ENCODE measurements around the gene AP2S1.
A peak's percentile ranks its signal among the peaks of the same experiment; 100 is the strongest.
"Not testable (repeated sequence)": the region's sequence is repeated elsewhere in the genome, so short reads cannot be mapped to it uniquely, and the experiment has no call there.

AP2S1 gene

GRCh38 chr19:46840498-46840942 lies 10.1 kb downstream of the AP2S1 start:
- H3K4me1 Mint-ChIP-seq (ENCODE audit: low read depth): peaks cover 3% of the 10 kb centered on the region
- peaks cover 75% of the 10 kb centered on the region for H3K36me3 Mint-ChIP-seq (ENCODE audit: low read depth)
- H3K27me3 Mint-ChIP-seq: no peaks in the 10 kb centered on the region
- no peaks in the 10 kb centered on the region for H3K9me3 Mint-ChIP-seq
- peak overlapping the region; percentile 40 for H3K27ac Mint-ChIP-seq
- DNase-seq: peak; percentile 65
- H3K4me3 Mint-ChIP-seq: no peak overlapping the region

DNA sequence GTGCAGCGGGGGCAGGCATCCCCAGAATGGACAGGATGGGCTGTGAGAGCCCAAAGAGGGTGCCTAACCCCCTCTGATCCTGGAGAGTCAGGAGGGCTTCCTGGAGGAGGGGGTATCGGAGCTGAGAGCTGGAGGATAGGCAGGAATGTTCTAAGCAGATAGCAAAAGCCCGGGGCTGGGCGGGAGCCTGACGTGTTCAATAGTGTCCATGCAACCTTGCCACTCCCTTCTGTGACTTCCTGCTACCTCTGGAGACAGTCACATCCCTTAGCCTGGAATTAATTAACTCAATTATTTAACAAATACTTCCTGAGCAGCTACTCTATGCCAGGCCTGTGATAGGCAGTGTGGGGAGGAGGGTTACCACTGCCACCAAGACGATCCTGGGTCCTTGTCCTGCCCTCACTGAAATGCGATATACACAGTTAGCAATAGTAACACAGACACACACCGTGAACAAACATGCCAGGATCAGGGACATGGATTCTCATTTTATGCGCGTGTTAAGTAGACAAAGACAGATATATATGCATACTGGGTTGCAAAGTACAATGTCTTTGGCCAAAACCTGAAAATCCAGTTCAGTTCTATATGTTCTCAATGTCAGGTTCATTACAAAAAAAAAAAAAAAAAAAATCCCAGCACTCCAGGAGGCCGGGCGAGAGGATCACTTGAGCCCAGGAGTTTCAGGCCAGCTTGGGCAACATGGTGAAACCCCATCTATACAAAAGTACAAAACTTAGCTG lies 10.7 kb downstream of the AP2S1 start:
- H3K4me3 Mint-ChIP-seq: no peak overlapping the region
- DNase-seq: no peak
- H3K27ac Mint-ChIP-seq: no peak overlapping the region
- no peaks in the 10 kb centered on the region for H3K27me3 Mint-ChIP-seq
- H3K9me3 Mint-ChIP-seq: no peaks in the 10 kb centered on the region
- H3K36me3 Mint-ChIP-seq (ENCODE audit: low read depth): peaks cover 73% of the 10 kb centered on the region
- H3K4me1 Mint-ChIP-seq (ENCODE audit: low read depth): peaks cover 3% of the 10 kb centered on the region

DNA sequence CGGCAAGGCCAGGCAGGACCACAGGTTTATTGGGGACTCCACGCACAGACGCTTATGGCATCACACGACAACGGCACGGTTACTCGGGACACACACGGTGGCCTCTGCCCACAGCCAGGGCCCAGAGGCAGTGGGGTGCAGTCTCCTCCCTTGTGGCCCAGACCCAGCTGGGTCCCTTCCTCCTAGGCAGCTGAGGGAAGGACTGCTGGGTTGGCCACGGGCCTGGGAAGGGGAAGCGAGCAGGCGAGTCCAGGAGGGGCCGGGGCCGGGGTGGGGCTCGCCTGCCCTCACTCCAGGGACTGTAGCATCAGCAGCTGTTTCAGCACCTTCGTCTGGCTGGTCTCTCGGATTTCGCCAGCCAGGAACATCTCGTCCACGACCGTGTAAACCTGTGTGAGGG lies 12.5 kb downstream of the AP2S1 start:
- no peak for DNase-seq
- H3K9me3 Mint-ChIP-seq: no peaks in the 10 kb centered on the region
- no peaks in the 10 kb centered on the region for H3K27me3 Mint-ChIP-seq
- peaks cover 3% of the 10 kb centered on the region for H3K4me1 Mint-ChIP-seq (ENCODE audit: low read depth)
- H3K4me3 Mint-ChIP-seq: no peak overlapping the region
- peaks cover 59% of the 10 kb centered on the region for H3K36me3 Mint-ChIP-seq (ENCODE audit: low read depth)
- no peak overlapping the region for H3K27ac Mint-ChIP-seq

DNA sequence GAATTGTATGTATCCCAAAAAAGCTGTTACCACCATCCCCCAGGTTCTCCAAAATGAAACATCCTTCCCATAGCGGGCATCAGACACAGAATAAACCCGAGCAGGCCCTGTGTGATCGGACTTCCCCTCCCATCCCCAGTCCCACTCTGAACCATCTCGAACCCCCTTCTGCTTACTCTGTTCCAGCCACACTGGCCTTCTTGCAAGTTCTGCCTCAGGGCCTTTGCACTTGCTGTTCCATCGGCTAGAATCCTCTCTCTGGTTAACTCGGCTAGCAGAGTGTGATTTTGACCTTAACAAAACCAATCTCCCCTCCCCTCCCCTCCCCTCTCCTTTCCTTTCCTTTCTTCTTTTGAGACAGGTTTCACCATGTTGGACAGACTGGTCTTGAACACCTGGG lies 15.7 kb downstream of the AP2S1 start:
- H3K27me3 Mint-ChIP-seq: no peaks in the 10 kb centered on the region
- no peaks in the 10 kb centered on the region for H3K9me3 Mint-ChIP-seq
- H3K4me1 Mint-ChIP-seq (ENCODE audit: low read depth): no peaks in the 10 kb centered on the region
- H3K4me3 Mint-ChIP-seq: no peak overlapping the region
- peaks cover 30% of the 10 kb centered on the region for H3K36me3 Mint-ChIP-seq (ENCODE audit: low read depth)
- DNase-seq: no peak
- no peak overlapping the region for H3K27ac Mint-ChIP-seq

- no peak for DNase-seq
- peaks cover 22% of the 10 kb centered on the region for H3K36me3 Mint-ChIP-seq (ENCODE audit: low read depth)
- no peaks in the 10 kb centered on the region for H3K27me3 Mint-ChIP-seq
- peaks cover 1% of the 10 kb centered on the region for H3K4me1 Mint-ChIP-seq (ENCODE audit: low read depth)
- H3K4me3 Mint-ChIP-seq: no peak overlapping the region
- no peaks in the 10 kb centered on the region for H3K9me3 Mint-ChIP-seq
- no peak overlapping the region for H3K27ac Mint-ChIP-seq
Observed at GRCh38 chr19:46834121-46834520, 16.5 kb downstream of the AP2S1 start.

DNA sequence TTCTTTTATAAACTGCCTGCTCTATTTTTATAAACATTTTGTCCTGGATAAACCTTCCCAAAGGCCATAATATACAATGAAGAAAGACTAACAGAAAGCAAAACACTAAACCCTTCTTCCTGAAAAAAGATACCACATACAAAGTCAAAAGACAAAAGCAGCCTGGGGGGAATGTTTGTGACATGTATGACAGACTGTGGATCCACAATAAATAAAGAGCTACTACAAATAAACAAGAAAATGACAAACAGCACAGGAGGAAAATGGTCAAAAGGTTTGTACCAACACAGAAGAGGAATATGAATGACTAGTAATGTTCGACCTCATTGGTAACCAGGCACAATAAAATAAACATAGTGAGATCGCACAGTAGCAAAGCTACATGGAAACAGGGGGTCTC lies 19.8 kb downstream of the AP2S1 start:
- H3K36me3 Mint-ChIP-seq (ENCODE audit: low read depth): peaks cover 3% of the 10 kb centered on the region
- H3K9me3 Mint-ChIP-seq: no peaks in the 10 kb centered on the region
- H3K27ac Mint-ChIP-seq: no peak overlapping the region
- H3K27me3 Mint-ChIP-seq: no peaks in the 10 kb centered on the region
- no peak overlapping the region for H3K4me3 Mint-ChIP-seq
- DNase-seq: no peak
- peaks cover 8% of the 10 kb centered on the region for H3K4me1 Mint-ChIP-seq (ENCODE audit: low read depth)

DNA sequence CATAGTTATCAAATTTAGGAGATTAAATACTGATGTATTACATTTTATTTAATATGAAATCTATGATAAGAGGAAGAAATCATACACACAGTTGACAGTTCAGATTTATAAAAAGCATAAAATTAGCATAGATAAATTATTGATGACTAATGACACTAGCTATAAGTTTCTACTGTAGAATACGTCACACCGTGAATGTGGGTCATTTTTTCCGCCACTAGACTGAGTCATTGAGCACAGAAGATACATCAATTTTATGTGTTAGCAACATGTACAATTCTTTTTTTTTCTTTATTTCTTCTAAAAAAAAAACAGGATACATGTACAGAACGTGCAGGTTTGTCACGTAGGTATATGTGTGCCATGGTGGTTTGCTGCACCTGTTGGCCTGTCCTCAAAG lies 22.2 kb downstream of the AP2S1 start:
- no peaks in the 10 kb centered on the region for H3K36me3 Mint-ChIP-seq (ENCODE audit: low read depth)
- peak; percentile 49 for DNase-seq
- H3K4me1 Mint-ChIP-seq (ENCODE audit: low read depth): peaks cover 12% of the 10 kb centered on the region
- no peak overlapping the region for H3K27ac Mint-ChIP-seq
- no peaks in the 10 kb centered on the region for H3K27me3 Mint-ChIP-seq
- H3K4me3 Mint-ChIP-seq: no peak overlapping the region
- no peaks in the 10 kb centered on the region for H3K9me3 Mint-ChIP-seq

DNA sequence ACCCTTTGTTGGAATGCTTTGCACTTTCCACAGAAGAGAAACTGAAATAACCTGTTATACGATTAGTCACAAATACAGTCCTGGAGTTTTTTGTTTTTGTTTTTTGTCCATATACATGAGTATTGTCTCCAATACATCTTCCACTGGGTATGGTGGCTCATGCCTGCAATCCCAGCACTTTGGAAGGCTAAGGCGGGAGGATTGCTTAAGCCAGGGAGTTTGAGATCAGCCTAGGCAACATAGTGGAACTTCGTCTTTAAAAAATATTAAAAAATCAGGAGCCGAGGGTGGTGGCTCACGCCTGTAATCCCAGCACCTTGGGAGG lies 25.0 kb downstream of the AP2S1 start:
- Mint-ChIP-seq H3K27me3 (no peaks in the 10 kb centered on the region), H3K4me1 (ENCODE audit: low read depth) (peaks cover 29% of the 10 kb centered on the region), H3K27ac (no peak overlapping the region), H3K4me3 (no peak overlapping the region), H3K36me3 (ENCODE audit: low read depth) (no peaks in the 10 kb centered on the region), H3K9me3 (no peaks in the 10 kb centered on the region)
- no peak for DNase-seq

DNA sequence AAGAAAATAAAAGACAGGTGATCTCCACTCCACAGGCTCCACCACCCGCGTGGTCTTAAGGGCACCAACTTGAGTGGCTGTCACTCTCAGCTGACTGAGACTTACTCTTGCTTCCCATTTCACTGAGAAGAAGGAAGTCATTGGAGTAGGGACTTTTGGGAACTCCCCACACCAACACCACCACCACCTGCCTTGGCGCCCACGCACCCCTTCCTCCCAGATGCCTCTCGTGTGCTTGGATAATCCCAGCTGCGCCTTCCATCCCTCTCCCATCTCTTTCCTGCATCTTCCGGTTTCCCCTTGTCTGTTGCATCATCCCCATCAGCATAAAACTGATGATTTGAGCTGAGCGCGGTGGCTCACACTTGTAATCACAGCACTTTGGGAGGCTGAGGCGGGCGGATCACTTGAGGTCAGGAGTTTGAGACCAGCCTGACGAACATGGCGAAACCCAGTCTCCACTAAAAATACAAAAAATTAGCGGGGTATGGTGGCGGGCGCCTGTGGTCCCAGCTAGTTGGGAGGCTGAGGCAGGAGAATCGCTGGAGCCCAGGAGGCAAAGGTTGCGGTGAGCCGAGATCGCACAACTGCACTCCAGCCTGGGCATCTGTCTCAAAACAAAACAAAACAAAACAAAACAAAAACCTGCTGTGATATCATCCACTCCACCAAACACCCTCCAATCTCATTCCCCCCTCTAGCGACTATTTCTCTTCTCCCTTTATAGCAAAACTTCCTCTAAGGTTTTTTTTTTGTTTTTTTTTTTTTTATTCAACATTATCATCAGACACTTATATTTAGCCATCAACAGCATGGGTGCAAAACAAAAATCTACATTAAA lies 25.5 kb downstream of the AP2S1 start:
- no peaks in the 10 kb centered on the region for H3K36me3 Mint-ChIP-seq (ENCODE audit: low read depth)
- no peak for DNase-seq
- H3K27me3 Mint-ChIP-seq: no peaks in the 10 kb centered on the region
- H3K4me3 Mint-ChIP-seq: no peak overlapping the region
- H3K27ac Mint-ChIP-seq: peak overlapping the region; percentile 75
- no peaks in the 10 kb centered on the region for H3K9me3 Mint-ChIP-seq
- H3K4me1 Mint-ChIP-seq (ENCODE audit: low read depth): peaks cover 34% of the 10 kb centered on the region

GRCh38 chr19:46823049-46823448 lies 27.6 kb downstream of the AP2S1 start:
- Mint-ChIP-seq H3K27me3 (no peaks in the 10 kb centered on the region), H3K36me3 (ENCODE audit: low read depth) (no peaks in the 10 kb centered on the region), H3K4me1 (ENCODE audit: low read depth) (peaks cover 34% of the 10 kb centered on the region), H3K9me3 (no peaks in the 10 kb centered on the region), H3K4me3 (no peak overlapping the region), H3K27ac (no peak overlapping the region)
- DNase-seq: no peak

DNA sequence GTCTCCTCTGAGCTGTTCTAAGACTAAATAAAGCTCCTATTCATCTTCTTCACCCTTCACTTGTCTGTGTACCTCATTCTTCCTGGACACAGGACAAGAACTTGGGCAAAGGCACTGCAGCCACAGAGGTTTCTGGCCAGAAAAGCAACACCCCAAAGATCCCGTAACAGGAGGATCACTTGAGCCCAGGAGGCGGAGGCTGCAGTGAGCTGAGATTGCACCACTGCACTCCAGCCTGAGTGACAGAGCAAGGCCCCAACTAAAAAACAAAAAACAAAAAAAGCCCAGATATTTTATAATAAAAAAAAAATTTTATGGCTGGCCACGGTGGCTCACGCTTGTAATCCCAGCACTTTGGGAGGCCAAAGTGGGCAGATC lies 28.2 kb downstream of the AP2S1 start:
- H3K4me3 Mint-ChIP-seq; H3K9me3 Mint-ChIP-seq; H3K27me3 Mint-ChIP-seq; H3K36me3 Mint-ChIP-seq (ENCODE audit: low read depth); DNase-seq: not testable (repeated sequence)
- Mint-ChIP-seq H3K27ac (peak overlapping the region; percentile 59), H3K4me1 (ENCODE audit: low read depth) (peaks cover 34% of the 10 kb centered on the region)

GRCh38 chr19:46821512-46822409 lies 28.9 kb downstream of the AP2S1 start:
- Mint-ChIP-seq H3K9me3 (no peaks in the 10 kb centered on the region), H3K27ac (peak overlapping the region; percentile 59), H3K27me3 (no peaks in the 10 kb centered on the region)

GRCh38 chr19:46818812-46819211 lies 31.8 kb downstream of the AP2S1 start:
- H3K27me3 Mint-ChIP-seq: no peaks in the 10 kb centered on the region
- no peaks in the 10 kb centered on the region for H3K9me3 Mint-ChIP-seq
- H3K4me1 Mint-ChIP-seq (ENCODE audit: low read depth): peaks cover 30% of the 10 kb centered on the region
- DNase-seq: no peak
- H3K36me3 Mint-ChIP-seq (ENCODE audit: low read depth): no peaks in the 10 kb centered on the region
- no peak overlapping the region for H3K27ac Mint-ChIP-seq
- no peak overlapping the region for H3K4me3 Mint-ChIP-seq

More at GRCh38 chr19:46821512-46822409, 28.9 kb downstream of the AP2S1 start:
- peak; percentile 67 for DNase-seq
- Mint-ChIP-seq H3K4me3 (no peak overlapping the region), H3K4me1 (ENCODE audit: low read depth) (peaks cover 34% of the 10 kb centered on the region), H3K36me3 (ENCODE audit: low read depth) (no peaks in the 10 kb centered on the region)

- Mint-ChIP-seq H3K27me3 (no peaks in the 10 kb centered on the region), H3K27ac (no peak overlapping the region), H3K36me3 (ENCODE audit: low read depth) (no peaks in the 10 kb centered on the region), H3K9me3 (no peaks in the 10 kb centered on the region), H3K4me1 (ENCODE audit: low read depth) (peaks cover 17% of the 10 kb centered on the region), H3K4me3 (no peak overlapping the region)
- DNase-seq: no peak
Observed at GRCh38 chr19:46815833-46816627, 34.6 kb downstream of the AP2S1 start.

All from activated T-cell treated with anti-CD3 and anti-CD28 coated beads, Interleukin-2, amount 50 U/mL, for 24 hours (primary cell).